Right cardiac atrium (tissue), 5 donors: ENCODE measurements around the gene PPM1L. TPM values are rescaled to one million over a fixed set of nuclear protein-coding genes. Genes with fewer than 3 reads are reported as not detected.
A peak's percentile ranks its signal among the peaks of the same experiment; 100 is the strongest.

Source experiments
- ATAC-seq, 2 donors: fragments of 200-7000 bp; cut with Tn5 transposase; one replicate each; pipeline versions ENCODE4 v1.8.0 to v1.9.1; 2020; ENCODE audit warnings: moderate library complexity in 2 of 2, mild to moderate bottlenecking in 1 of 2
- DNase-seq, 3 donors: peaks; one replicate each; pipeline ENCODE4 v3.0.0-alpha.2; 2020
- H3K27ac ChIP-seq: one replicate; pipeline ENCODE4 v1.5.1; 2013; ENCODE audit warnings: mild to moderate bottlenecking, low read length, control low read depth, moderate library complexity
- H3K27me3 ChIP-seq: one replicate; pipeline ENCODE4 v1.6.1; 2013; ENCODE audit not compliant: control insufficient read depth, insufficient read depth
- H3K4me1 ChIP-seq: one replicate; pipeline ENCODE4 v1.6.1; 2013; ENCODE audit warnings: low read length; ENCODE audit not compliant: control insufficient read depth, insufficient read depth
- H3K4me3 ChIP-seq: one replicate; pipeline ENCODE4 v1.5.1; 2013; ENCODE audit warnings: low read length, control low read depth
- H3K9me3 ChIP-seq: one replicate; pipeline ENCODE4 v1.6.1; 2013; ENCODE audit warnings: low read length; ENCODE audit not compliant: control insufficient read depth
- WGBS: extraction: QIAGEN DNeasy Blood & Tissue Kit; methylation state at CpG from one replicate; pipeline ENCODE4 v1.1.7; 2013; 5-methylcytosine and 5-hydroxymethylcytosine counted together
- intact Hi-C, 4 donors: fragments of 100-400 bp; cut with DNase I; formaldehyde crosslinking; loops; one replicate each; pipeline versions ENCODE4 v1.11.0 to v1.14.0; 2022 to 2023
- polyA plus RNA-seq: library from polyadenylated mRNA; stranded (reverse); fragments of 200-250 nt; gene quantifications from one replicate; pipeline ENCODE4 v1.2.3, GENCODE V29; 2013
- total RNA-seq, 4 donors: library from RNA; stranded (reverse); fragmentation: NEBNext Ultra II Directional; extraction: Animal tissue kit (Norgen Biotek cat#: 25700); gene quantifications; one replicate each; pipeline ENCODE4 v1.2.1, GENCODE V29; 2021
- donor health status: healthy with polysubstance abuse.
- donor health status: DM: no; HTN: yes; CAD: no.
- donor health status: DM: no; HTN: no; CAD: no.
- donor health status: DM: no; HTN: yes; CAD: no; lungs with severe emphysema.
- donor health status: DM: yes; HTN: yes; CAD: no.

The PPM1L gene
- total and polyA plus RNA-seq, 5 donors = 6.1 to 31.7 (median 24.0) TPM

GRCh38 chr3:160739079-160739478 is 17.0 kb upstream of the PPM1L start:
- Histone ChIP-seq H3K27me3 (no peaks in the 10 kb centered on the region), H3K4me1 (peaks cover 3% of the 10 kb centered on the region), H3K4me3 (no peak overlapping the region), H3K27ac (peak overlapping the region; percentile 80), H3K9me3 (no peaks in the 10 kb centered on the region)
- intact Hi-C loops = no loop called here
- DNase-seq (peak; percentile 42 to 57 (median 57)), ATAC-seq (peak; percentile 82 to 94)
- WGBS = 18% methylated on average over 1 of the region's 1 CpG

- Histone ChIP-seq H3K4me1 (no peaks in the 10 kb centered on the region), H3K9me3 (no peaks in the 10 kb centered on the region), H3K27ac (no peak overlapping the region), H3K27me3 (no peaks in the 10 kb centered on the region), H3K4me3 (no peak overlapping the region)
- no peak for DNase-seq
- intact Hi-C loops = no loop called here
- 29% methylated on average over 2 of the region's 2 CpGs for WGBS
- no peak for ATAC-seq
Measured at GRCh38 chr3:160746976-160747375, 9.1 kb upstream of the PPM1L start.

GRCh38 chr3:160747422-160747821 is 8.6 kb upstream of the PPM1L start:
- Histone ChIP-seq H3K27ac (no peak overlapping the region), H3K4me1 (no peaks in the 10 kb centered on the region), H3K4me3 (no peak overlapping the region), H3K27me3 (no peaks in the 10 kb centered on the region), H3K9me3 (no peaks in the 10 kb centered on the region)
- ATAC-seq = no peak
- DNase-seq = no peak
- WGBS = 26% methylated on average over 1 of the region's 1 CpG
- intact Hi-C loops = no loop called here

GRCh38 chr3:160748231-160748630 is 7.8 kb upstream of the PPM1L start:
- ATAC-seq (no peak), DNase-seq (peak in 2 of 3 donors; percentile 34 to 49)
- H3K27ac ChIP-seq = no peak overlapping the region
- no peaks in the 10 kb centered on the region for H3K9me3 ChIP-seq
- no peak overlapping the region for H3K4me3 ChIP-seq
- no peaks in the 10 kb centered on the region for H3K4me1 ChIP-seq
- intact Hi-C loops = no loop called here
- WGBS = 62% methylated on average over 2 of the region's 2 CpGs
- H3K27me3 ChIP-seq = no peaks in the 10 kb centered on the region

- WGBS = 78% methylated on average over 1 of the region's 1 CpG
Measured at GRCh38 chr3:160748787-160749186, 7.2 kb upstream of the PPM1L start.

GRCh38 chr3:160753953-160754352 is 2.1 kb upstream of the PPM1L start:
- DNase-seq (no peak), ATAC-seq (no peak)
- Histone ChIP-seq H3K4me1 (no peaks in the 10 kb centered on the region), H3K27me3 (no peaks in the 10 kb centered on the region), H3K9me3 (no peaks in the 10 kb centered on the region), H3K27ac (no peak overlapping the region), H3K4me3 (peak overlapping the region; percentile 78)
- 30% methylated on average over 2 of the region's 2 CpGs for WGBS
- intact Hi-C loops = loop anchor here in 1 of 4 donors (10.0 kb wide), 1 partner anchor 171 kb away; no protein-coding TSS in a partner anchor

More at GRCh38 chr3:160748787-160749186, 7.2 kb upstream of the PPM1L start:
- H3K27me3 ChIP-seq = no peaks in the 10 kb centered on the region
- intact Hi-C loops = no loop called here
- H3K9me3 ChIP-seq = no peaks in the 10 kb centered on the region
- no peak for DNase-seq
- no peak overlapping the region for H3K27ac ChIP-seq
- H3K4me1 ChIP-seq = no peaks in the 10 kb centered on the region
- H3K4me3 ChIP-seq = no peak overlapping the region
- no peak for ATAC-seq

- intact Hi-C loops = loop anchor here in 1 of 4 donors (10.0 kb wide), 1 partner anchor 170 kb away; no protein-coding TSS in a partner anchor
- peak; percentile 24 to 69 (median 50) for DNase-seq
- H3K9me3 ChIP-seq = no peaks in the 10 kb centered on the region
- H3K4me3 ChIP-seq = peak overlapping the region; percentile 78
- peak overlapping the region; percentile 97 for H3K27ac ChIP-seq
- ATAC-seq = peak; percentile 22 to 34
- H3K27me3 ChIP-seq = no peaks in the 10 kb centered on the region
- no peaks in the 10 kb centered on the region for H3K4me1 ChIP-seq
- WGBS = under 1% methylated on average over 27 of the region's 27 CpGs
Measured at GRCh38 chr3:160754371-160754854, 1.6 kb upstream of the PPM1L start.

- no peaks in the 10 kb centered on the region for H3K4me1 ChIP-seq
- H3K4me3 ChIP-seq = peak overlapping the region; percentile 78
- peak; percentile 94 to 98 (median 97) for DNase-seq
- peak overlapping the region; percentile 97 for H3K27ac ChIP-seq
- peak; percentile 98 for ATAC-seq
- H3K27me3 ChIP-seq = no peaks in the 10 kb centered on the region
- under 1% methylated on average over 85 of the region's 85 CpGs for WGBS
- intact Hi-C loops = loop anchor here in 1 of 4 donors (5.0 to 10.0 kb wide), 2 partner anchors 52 to 170 kb away; no protein-coding TSS in a partner anchor
- no peaks in the 10 kb centered on the region for H3K9me3 ChIP-seq
Measured at GRCh38 chr3:160754855-160755747, 930 bp upstream of the PPM1L start.

- intact Hi-C loops = loop anchor here in 1 of 4 donors (5.0 to 10.0 kb wide), 2 partner anchors 50 to 167 kb away; no protein-coding TSS in a partner anchor
- H3K4me3 ChIP-seq = peak overlapping the region; percentile 78
- peak overlapping the region; percentile 50 for H3K27ac ChIP-seq
Measured at GRCh38 chr3:160757233-160758106, 1.4 kb downstream of the PPM1L start.

GRCh38 chr3:160758929-160759577 is 3.0 kb downstream of the PPM1L start:
- H3K4me3 ChIP-seq = no peak overlapping the region
- WGBS = 95% methylated on average over 3 of the region's 3 CpGs

More at GRCh38 chr3:160757233-160758106, 1.4 kb downstream of the PPM1L start:
- H3K9me3 ChIP-seq = no peaks in the 10 kb centered on the region
- peak; percentile 16 to 58 (median 58) for DNase-seq
- no peak for ATAC-seq
- 26% methylated on average over 20 of the region's 20 CpGs for WGBS
- H3K27me3 ChIP-seq = no peaks in the 10 kb centered on the region
- H3K4me1 ChIP-seq = no peaks in the 10 kb centered on the region

More at GRCh38 chr3:160758929-160759577, 3.0 kb downstream of the PPM1L start:
- ATAC-seq = no peak
- intact Hi-C loops = loop anchor here in 1 of 4 donors (5.0 to 10.0 kb wide), 2 partner anchors 48 to 166 kb away; no protein-coding TSS in a partner anchor
- DNase-seq = no peak
- Histone ChIP-seq H3K9me3 (no peaks in the 10 kb centered on the region), H3K27me3 (no peaks in the 10 kb centered on the region), H3K27ac (no peak overlapping the region), H3K4me1 (no peaks in the 10 kb centered on the region)
